HCT116 (cell line): ENCODE results near the gene SFRP2. TPM values are rescaled to one million over a fixed set of nuclear protein-coding genes. Genes with fewer than 3 reads are reported as not detected.

ENCODE experiments used
- ATAC-seq: fragments of 200-7000 bp; cut with Tn5 transposase; 2 replicates; pipeline ENCODE4 v1.9.1; 2020; ENCODE audit warnings: mild to moderate bottlenecking, moderate library complexity
- BruUV-seq: library from RNA; stranded (reverse); fragments of 400-500 nt; replicated peaks from 2 replicates; lab custom pipeline; 2021; lab: Mats Ljungman, UMichigan
- CTCF ChIA-PET: fragments of 300-600 bp; sonication (Branson Sonifier 250); formaldehyde crosslinking; loops from one replicate; lab custom pipeline; 2021; ENCODE audit warnings: antibody characterized with exemption; lab: Charles Lee
- POLR2A ChIA-PET: fragments of 300-600, 350-600 bp; sonication (Branson Sonifier 250); formaldehyde crosslinking; loops from one replicate; lab custom pipeline; 2021; ENCODE audit warnings: antibody characterized with exemption; lab: Charles Lee
- RAD21 ChIA-PET, 2 experiments: fragments of 300-600 bp; sonication (Branson Sonifier 250); formaldehyde crosslinking; loops; one replicate each; lab custom pipeline; 2023; ENCODE audit warnings: low total read pairs in 2 of 2; ENCODE audit not compliant: uncharacterized antibody in 2 of 2, unreplicated experiment in 2 of 2, low non-redundant PET in 1 of 2; lab: Charles Lee
- DNase-seq: peaks from one replicate; pipeline ENCODE4 v3.0.0-alpha.2; 2010; ENCODE audit warnings: low read depth, low spot score
- H2AFZ ChIP-seq: fragments of 200-600 bp; shearing (Covaris generic), sonication (generic); 2 replicates; pipeline ENCODE4 v1.6.1; 2017; ENCODE audit warnings: low read depth, mixed run types, mixed read lengths, antibody characterized with exemption, low read length; ENCODE audit not compliant: poor library complexity, severe bottlenecking
- H3K27ac ChIP-seq: 2 replicates; pipeline ENCODE4 v1.5.1; 2012; ENCODE audit warnings: low read depth, low read length
- H3K27me3 ChIP-seq: fragments of 200-600 bp; sonication (generic); 2 replicates; pipeline ENCODE4 v1.6.1; 2016; ENCODE audit warnings: mixed run types, low read length, mixed read lengths; ENCODE audit not compliant: insufficient read depth
- H3K36me3 ChIP-seq, 2 experiments: fragments of 200-500 bp in 1 of 2; fragments of 200-600 bp in 1 of 2; sonication (Bioruptor generic) in 1 of 2; sonication (generic) in 1 of 2; 2 replicates each; pipeline versions ENCODE4 v1.5.1 to v1.6.1; 2014 to 2016; ENCODE audit warnings: low read length in 2 of 2, inconsistent platforms in 1 of 2, mixed read lengths in 1 of 2, mixed run types in 1 of 2; ENCODE audit not compliant: insufficient read depth in 2 of 2, control insufficient read depth in 1 of 2
- H3K4me1 ChIP-seq, 2 experiments: fragments of 200-600 bp in 1 of 2; sonication (generic) in 1 of 2; 2 replicates each; pipeline versions ENCODE4 v1.5.1 to v1.6.1; 2012 to 2017; ENCODE audit warnings: low read length in 2 of 2, inconsistent platforms in 1 of 2, mild to moderate bottlenecking in 1 of 2, mixed read lengths in 1 of 2, mixed run types in 1 of 2, moderate library complexity in 1 of 2; ENCODE audit not compliant: insufficient read depth in 2 of 2, control insufficient read depth in 1 of 2
- H3K4me2 ChIP-seq: fragments of 200-600 bp; sonication (generic); 2 replicates; pipeline ENCODE4 v1.6.1; 2017; ENCODE audit warnings: mixed run types, low read length, mixed read lengths
- H3K4me3 ChIP-seq, 2 experiments: fragments of 200-600 bp in 1 of 2; sonication (generic) in 1 of 2; replicated peaks in 1 of 2; 2 replicates each; pipeline ENCODE4 v1.5.1; 2011 to 2016; ENCODE audit warnings: low read length in 2 of 2, control low read depth in 1 of 2, low read depth in 1 of 2, mild to moderate bottlenecking in 1 of 2, mixed read lengths in 1 of 2, mixed run types in 1 of 2
- H3K79me2 ChIP-seq: fragments of 200-600 bp; sonication (generic); 2 replicates; pipeline ENCODE4 v1.6.1; 2017; ENCODE audit warnings: mild to moderate bottlenecking, mixed run types, low read length, moderate library complexity, mixed read lengths; ENCODE audit not compliant: insufficient read depth
- H3K9ac ChIP-seq: fragments of 200-600 bp; sonication (generic); 2 replicates; pipeline ENCODE4 v1.6.1; 2016; ENCODE audit warnings: low read length, mixed read lengths
- H3K9me2 ChIP-seq: fragments of 200-600 bp; sonication (generic), shearing (Covaris generic); 2 replicates; pipeline ENCODE4 v1.6.1; 2017; ENCODE audit warnings: mixed run types, mild to moderate bottlenecking, moderate library complexity; ENCODE audit not compliant: insufficient read depth
- H3K9me3 ChIP-seq, 2 experiments: fragments of 200-500 bp in 1 of 2; fragments of 200-600 bp in 1 of 2; sonication (Bioruptor generic) in 1 of 2; sonication (generic) in 1 of 2; 2 replicates each; pipeline ENCODE4 v1.6.1; 2014 to 2017; ENCODE audit warnings: low read length in 2 of 2, mixed read lengths in 2 of 2, inconsistent platforms in 1 of 2, low read depth in 1 of 2, mild to moderate bottlenecking in 1 of 2, mixed run types in 1 of 2, moderate library complexity in 1 of 2; ENCODE audit not compliant: control insufficient read depth in 1 of 2, insufficient read depth in 1 of 2
- H4K20me1 ChIP-seq: fragments of 200-600 bp; sonication (generic), shearing (Covaris generic); 2 replicates; pipeline ENCODE4 v1.6.1; 2017; ENCODE audit warnings: mixed run types, mild to moderate bottlenecking, moderate library complexity; ENCODE audit not compliant: insufficient read depth
- CBX3 ChIP-seq: IDR thresholded peaks from 2 replicates; pipeline ENCODE4 v1.6.1; 2012; ENCODE audit warnings: low read depth
- EGR1 ChIP-seq: IDR thresholded peaks from 2 replicates; pipeline ENCODE4 v1.6.1; 2012; ENCODE audit warnings: low read depth
- POLR2A ChIP-seq: IDR thresholded peaks from 2 replicates; pipeline ENCODE4 v1.7.0; 2011; ENCODE audit warnings: borderline replicate concordance; ENCODE audit not compliant: insufficient read depth, insufficient read length; ENCODE audit errors: extremely low read depth
- POLR2AphosphoS5 ChIP-seq: IDR thresholded peaks from 2 replicates; pipeline ENCODE4 v1.6.1; 2011; ENCODE audit warnings: mild to moderate bottlenecking, low read depth, low read length, moderate library complexity
- RAD21 ChIP-seq: IDR thresholded peaks from 2 replicates; pipeline ENCODE4 v1.6.1; 2012; ENCODE audit warnings: low read depth, mild to moderate bottlenecking
- SRF ChIP-seq: IDR thresholded peaks from 2 replicates; pipeline ENCODE4 v1.6.1; 2012; ENCODE audit warnings: low read depth
- intact Hi-C: fragments of 100-400 bp; cut with micrococcal nuclease; formaldehyde crosslinking; loops from 2 replicates; pipeline ENCODE4 v1.10.0; 2022
- total RNA-seq: library from RNA; stranded (reverse); gene quantifications from one replicate; pipeline ENCODE4 v1.2.1, GENCODE V29; 2021; ENCODE audit not compliant: unreplicated experiment
- TF ChIP-seq, protein P1 (sequence below), 3 experiments: fragments of 200-600 bp in 1 of 3; sonication (generic) in 1 of 3; IDR thresholded peaks in 2 of 3; conservative IDR thresholded peaks in 1 of 3; 2 replicates each; pipeline ENCODE4 v1.5.1; 2012 to 2017; ENCODE audit warnings: low read depth in 2 of 3, low read length in 2 of 3, antibody characterized with exemption in 1 of 3, borderline replicate concordance in 1 of 3, control low read depth in 1 of 3, mild to moderate bottlenecking in 1 of 3, mixed read lengths in 1 of 3, mixed run types in 1 of 3, moderate library complexity in 1 of 3; ENCODE audit not compliant: insufficient read depth in 1 of 3
- TF ChIP-seq, protein P2 (sequence below): IDR thresholded peaks from 2 replicates; pipeline ENCODE4 v1.6.1; 2012; ENCODE audit warnings: low read depth

The SFRP2 gene
- total RNA-seq, 1 experiment from 2014 or later, result 0.22 TPM

- H3K79me2 ChIP-seq, result no peaks in the 10 kb centered on the region
- H3K4me2 ChIP-seq, result no peak overlapping the region
- POLR2A ChIA-PET, result no interaction called here
- no peak overlapping the region for H3K9ac ChIP-seq
- no peak for DNase-seq
- no peak overlapping the region for H3K4me3 ChIP-seq
- H3K4me1 ChIP-seq, result no peaks in the 10 kb centered on the region
- no peaks in the 10 kb centered on the region for H3K9me2 ChIP-seq
- BruUV-seq, result no TSS peak
- intact Hi-C loops, result no loop called here
- H3K9me3 ChIP-seq, result no peaks in the 10 kb centered on the region
- CTCF ChIA-PET, result no interaction called here
- H3K27ac ChIP-seq, result no peak overlapping the region
- H3K27me3 ChIP-seq, result peaks cover 7% of the 10 kb centered on the region; the same call in 1 of the 2 replicates
- no peaks in the 10 kb centered on the region for H3K36me3 ChIP-seq
- RAD21 ChIA-PET, result no interaction called here
- no peaks in the 10 kb centered on the region for H4K20me1 ChIP-seq
- TF ChIP-seq RAD21 (peak; percentile 50), POLR2A (no peak), CBX3 (no peak), SRF (no peak), EGR1 (no peak), POLR2AphosphoS5 (no peak)
- TF ChIP-seq, protein P1, sequence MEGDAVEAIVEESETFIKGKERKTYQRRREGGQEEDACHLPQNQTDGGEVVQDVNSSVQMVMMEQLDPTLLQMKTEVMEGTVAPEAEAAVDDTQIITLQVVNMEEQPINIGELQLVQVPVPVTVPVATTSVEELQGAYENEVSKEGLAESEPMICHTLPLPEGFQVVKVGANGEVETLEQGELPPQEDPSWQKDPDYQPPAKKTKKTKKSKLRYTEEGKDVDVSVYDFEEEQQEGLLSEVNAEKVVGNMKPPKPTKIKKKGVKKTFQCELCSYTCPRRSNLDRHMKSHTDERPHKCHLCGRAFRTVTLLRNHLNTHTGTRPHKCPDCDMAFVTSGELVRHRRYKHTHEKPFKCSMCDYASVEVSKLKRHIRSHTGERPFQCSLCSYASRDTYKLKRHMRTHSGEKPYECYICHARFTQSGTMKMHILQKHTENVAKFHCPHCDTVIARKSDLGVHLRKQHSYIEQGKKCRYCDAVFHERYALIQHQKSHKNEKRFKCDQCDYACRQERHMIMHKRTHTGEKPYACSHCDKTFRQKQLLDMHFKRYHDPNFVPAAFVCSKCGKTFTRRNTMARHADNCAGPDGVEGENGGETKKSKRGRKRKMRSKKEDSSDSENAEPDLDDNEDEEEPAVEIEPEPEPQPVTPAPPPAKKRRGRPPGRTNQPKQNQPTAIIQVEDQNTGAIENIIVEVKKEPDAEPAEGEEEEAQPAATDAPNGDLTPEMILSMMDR (IDR thresholded peaks at IDR 0.05 in 2 of 3, conservative IDR thresholded peaks at IDR 0.05 in 1 of 3; ENCODE audit: borderline replicate concordance in 1 of 3, insufficient read depth in 1 of 3, low read depth in 2 of 3, low read length in 2 of 3), result peak; percentile 27 to 46 (median 31); a peak in 3 of 6 replicates
- TF ChIP-seq, protein P2, sequence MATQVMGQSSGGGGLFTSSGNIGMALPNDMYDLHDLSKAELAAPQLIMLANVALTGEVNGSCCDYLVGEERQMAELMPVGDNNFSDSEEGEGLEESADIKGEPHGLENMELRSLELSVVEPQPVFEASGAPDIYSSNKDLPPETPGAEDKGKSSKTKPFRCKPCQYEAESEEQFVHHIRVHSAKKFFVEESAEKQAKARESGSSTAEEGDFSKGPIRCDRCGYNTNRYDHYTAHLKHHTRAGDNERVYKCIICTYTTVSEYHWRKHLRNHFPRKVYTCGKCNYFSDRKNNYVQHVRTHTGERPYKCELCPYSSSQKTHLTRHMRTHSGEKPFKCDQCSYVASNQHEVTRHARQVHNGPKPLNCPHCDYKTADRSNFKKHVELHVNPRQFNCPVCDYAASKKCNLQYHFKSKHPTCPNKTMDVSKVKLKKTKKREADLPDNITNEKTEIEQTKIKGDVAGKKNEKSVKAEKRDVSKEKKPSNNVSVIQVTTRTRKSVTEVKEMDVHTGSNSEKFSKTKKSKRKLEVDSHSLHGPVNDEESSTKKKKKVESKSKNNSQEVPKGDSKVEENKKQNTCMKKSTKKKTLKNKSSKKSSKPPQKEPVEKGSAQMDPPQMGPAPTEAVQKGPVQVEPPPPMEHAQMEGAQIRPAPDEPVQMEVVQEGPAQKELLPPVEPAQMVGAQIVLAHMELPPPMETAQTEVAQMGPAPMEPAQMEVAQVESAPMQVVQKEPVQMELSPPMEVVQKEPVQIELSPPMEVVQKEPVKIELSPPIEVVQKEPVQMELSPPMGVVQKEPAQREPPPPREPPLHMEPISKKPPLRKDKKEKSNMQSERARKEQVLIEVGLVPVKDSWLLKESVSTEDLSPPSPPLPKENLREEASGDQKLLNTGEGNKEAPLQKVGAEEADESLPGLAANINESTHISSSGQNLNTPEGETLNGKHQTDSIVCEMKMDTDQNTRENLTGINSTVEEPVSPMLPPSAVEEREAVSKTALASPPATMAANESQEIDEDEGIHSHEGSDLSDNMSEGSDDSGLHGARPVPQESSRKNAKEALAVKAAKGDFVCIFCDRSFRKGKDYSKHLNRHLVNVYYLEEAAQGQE, result no peak
- H2AFZ ChIP-seq, result no peak overlapping the region
- no peak; the same call in 1 of the 2 replicates for ATAC-seq
Observed at GRCh38 chr4:153791746-153792617, 3.1 kb upstream of the SFRP2 start.
